Measurements from ENCODE around the gene TRAF5. TPM values are rescaled to one million over a fixed set of nuclear protein-coding genes. Genes with fewer than 3 reads are reported as not detected.

TRAF5 gene
- total RNA-seq, 1 experiment from 2014 or later: 8.8 TPM

DNA sequence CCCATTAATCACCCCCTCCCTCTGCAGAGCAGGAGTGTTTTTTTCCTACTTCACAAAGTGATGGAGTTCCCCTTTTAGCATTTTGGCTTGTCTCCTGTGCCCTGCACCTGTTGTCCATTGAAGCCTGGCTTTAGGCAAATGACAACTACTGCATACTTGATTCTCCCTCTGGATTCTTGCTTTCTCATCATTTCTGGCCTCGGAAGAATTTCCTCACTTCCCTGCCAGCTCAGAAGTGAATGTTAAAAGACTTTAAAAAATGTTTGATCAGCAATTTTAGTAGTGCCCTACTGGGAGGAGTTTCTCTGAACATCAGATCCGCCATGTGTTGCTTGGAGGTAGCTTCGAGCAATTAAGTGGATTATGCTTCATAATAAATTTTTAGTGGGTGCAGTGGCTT lies 39.4 kb upstream of the TRAF5 start:
- intact Hi-C loops (cut with micrococcal nuclease; ENCODE audit: unreplicated experiment): no loop called here
- no TSS peak for BruUV-seq (replicated peaks)
- H3K9me3 ChIP-seq: no peaks in the 10 kb centered on the region
- TF ChIP-seq, protein P1, sequence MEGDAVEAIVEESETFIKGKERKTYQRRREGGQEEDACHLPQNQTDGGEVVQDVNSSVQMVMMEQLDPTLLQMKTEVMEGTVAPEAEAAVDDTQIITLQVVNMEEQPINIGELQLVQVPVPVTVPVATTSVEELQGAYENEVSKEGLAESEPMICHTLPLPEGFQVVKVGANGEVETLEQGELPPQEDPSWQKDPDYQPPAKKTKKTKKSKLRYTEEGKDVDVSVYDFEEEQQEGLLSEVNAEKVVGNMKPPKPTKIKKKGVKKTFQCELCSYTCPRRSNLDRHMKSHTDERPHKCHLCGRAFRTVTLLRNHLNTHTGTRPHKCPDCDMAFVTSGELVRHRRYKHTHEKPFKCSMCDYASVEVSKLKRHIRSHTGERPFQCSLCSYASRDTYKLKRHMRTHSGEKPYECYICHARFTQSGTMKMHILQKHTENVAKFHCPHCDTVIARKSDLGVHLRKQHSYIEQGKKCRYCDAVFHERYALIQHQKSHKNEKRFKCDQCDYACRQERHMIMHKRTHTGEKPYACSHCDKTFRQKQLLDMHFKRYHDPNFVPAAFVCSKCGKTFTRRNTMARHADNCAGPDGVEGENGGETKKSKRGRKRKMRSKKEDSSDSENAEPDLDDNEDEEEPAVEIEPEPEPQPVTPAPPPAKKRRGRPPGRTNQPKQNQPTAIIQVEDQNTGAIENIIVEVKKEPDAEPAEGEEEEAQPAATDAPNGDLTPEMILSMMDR (IDR thresholded peaks at IDR 0.05; ENCODE audit: insufficient read depth in 1 of 2, low read depth in 1 of 2, low read length in 1 of 2, severe bottlenecking in 1 of 2, unreplicated experiment in 1 of 2): no peak
- CTCF ChIA-PET: no interaction called here
- no peak for DNase-seq
- H3K36me3 Mint-ChIP-seq (ENCODE audit: insufficient read depth, unreplicated experiment): peaks cover 42% of the 10 kb centered on the region
- no peak overlapping the region for H3K4me3 Mint-ChIP-seq (ENCODE audit: unreplicated experiment)
- no peaks in the 10 kb centered on the region for H3K27me3 Mint-ChIP-seq (ENCODE audit: insufficient read depth, unreplicated experiment)
- no peak overlapping the region for H3K4me3 ChIP-seq (ENCODE audit: low read depth, low read length)
- no peaks in the 10 kb centered on the region for H3K4me1 Mint-ChIP-seq (ENCODE audit: low read depth, unreplicated experiment)
- no peaks in the 10 kb centered on the region for H3K9me3 Mint-ChIP-seq (ENCODE audit: unreplicated experiment)
- peaks cover 2% of the 10 kb centered on the region; the same call in 1 of the 2 replicates for H3K36me3 ChIP-seq (ENCODE audit: control insufficient read depth, insufficient read depth, low read length)
- no peaks in the 10 kb centered on the region for H3K4me1 ChIP-seq
- POLR2A ChIA-PET: no interaction called here
- H3K27me3 ChIP-seq (replicated peaks; ENCODE audit: control insufficient read depth, insufficient read depth, low read length): no peaks in the 10 kb centered on the region
- H3K27ac Mint-ChIP-seq (ENCODE audit: unreplicated experiment): no peak overlapping the region

DNA sequence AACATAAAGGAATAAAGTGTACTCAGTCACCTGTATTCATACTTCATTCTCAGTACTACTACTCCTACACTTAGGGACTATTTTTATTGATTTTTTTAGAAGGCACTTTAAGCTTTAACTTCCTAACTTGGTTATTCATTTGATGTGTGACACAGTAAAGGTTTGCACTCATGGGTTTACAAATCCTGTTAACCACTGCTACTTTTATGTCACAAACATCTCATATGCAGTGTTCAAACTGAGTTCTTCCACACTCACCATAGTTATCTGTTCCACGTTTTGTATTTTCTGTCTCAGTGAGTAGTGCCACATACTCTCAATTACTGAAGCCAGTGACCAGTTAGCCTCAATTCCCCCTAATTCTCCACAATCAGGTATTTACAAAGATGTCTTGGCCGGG lies 34.2 kb upstream of the TRAF5 start:
- no peak overlapping the region for H3K27ac Mint-ChIP-seq (ENCODE audit: unreplicated experiment)
- Histone ChIP-seq H3K36me3 (ENCODE audit: control insufficient read depth, insufficient read depth, low read length) (no peaks in the 10 kb centered on the region), H3K4me3 (ENCODE audit: low read depth, low read length) (no peak overlapping the region), H3K27me3 (replicated peaks; ENCODE audit: control insufficient read depth, insufficient read depth, low read length) (no peaks in the 10 kb centered on the region), H3K9me3 (no peaks in the 10 kb centered on the region), H3K4me1 (no peaks in the 10 kb centered on the region)
- POLR2A ChIA-PET: no interaction called here
- H3K4me1 Mint-ChIP-seq (ENCODE audit: low read depth, unreplicated experiment): no peaks in the 10 kb centered on the region
- intact Hi-C loops (cut with micrococcal nuclease; ENCODE audit: unreplicated experiment): no loop called here
- CTCF ChIA-PET: no interaction called here
- no peaks in the 10 kb centered on the region for H3K9me3 Mint-ChIP-seq (ENCODE audit: unreplicated experiment)
- H3K27me3 Mint-ChIP-seq (ENCODE audit: insufficient read depth, unreplicated experiment): no peaks in the 10 kb centered on the region
- no peak for DNase-seq
- BruUV-seq (replicated peaks): no TSS peak
- H3K36me3 Mint-ChIP-seq (ENCODE audit: insufficient read depth, unreplicated experiment): peaks cover 33% of the 10 kb centered on the region
- no peak overlapping the region for H3K4me3 Mint-ChIP-seq (ENCODE audit: unreplicated experiment)
- TF ChIP-seq, protein P1 (IDR thresholded peaks at IDR 0.05; ENCODE audit: insufficient read depth in 1 of 2, low read depth in 1 of 2, low read length in 1 of 2, severe bottlenecking in 1 of 2, unreplicated experiment in 1 of 2): no peak

DNA sequence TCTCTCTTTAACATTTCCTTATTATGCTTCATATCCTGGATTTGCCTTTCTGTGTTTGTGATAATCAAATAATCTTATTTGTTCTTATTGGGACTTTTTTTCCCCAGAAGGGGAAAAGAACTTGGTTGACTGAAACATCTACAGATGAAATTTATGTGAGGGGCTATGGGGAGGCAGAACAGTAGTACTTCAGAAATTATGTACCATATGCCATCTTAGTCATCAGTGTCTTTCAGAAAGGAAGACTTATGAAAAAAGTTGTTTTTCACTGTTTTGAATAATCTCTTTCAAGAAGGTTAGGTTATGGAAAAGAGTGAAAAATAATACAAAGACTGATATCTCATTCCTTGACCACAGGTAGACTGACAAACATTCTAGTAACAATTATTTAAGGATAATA lies 30.2 kb upstream of the TRAF5 start:
- TF ChIP-seq, protein P1 (IDR thresholded peaks at IDR 0.05; ENCODE audit: insufficient read depth in 1 of 2, low read depth in 1 of 2, low read length in 1 of 2, severe bottlenecking in 1 of 2, unreplicated experiment in 1 of 2): no peak
- CTCF ChIA-PET: no interaction called here

More for the DNA sequence above, 30.2 kb upstream of the TRAF5 start:
- intact Hi-C loops (cut with micrococcal nuclease; ENCODE audit: unreplicated experiment): no loop called here
- H3K4me1 Mint-ChIP-seq (ENCODE audit: low read depth, unreplicated experiment): no peaks in the 10 kb centered on the region
- BruUV-seq (replicated peaks): no TSS peak
- no peaks in the 10 kb centered on the region for H3K27me3 Mint-ChIP-seq (ENCODE audit: insufficient read depth, unreplicated experiment)
- Histone ChIP-seq H3K27me3 (replicated peaks; ENCODE audit: control insufficient read depth, insufficient read depth, low read length) (no peaks in the 10 kb centered on the region), H3K4me3 (ENCODE audit: low read depth, low read length) (no peak overlapping the region), H3K4me1 (no peaks in the 10 kb centered on the region), H3K36me3 (ENCODE audit: control insufficient read depth, insufficient read depth, low read length) (no peaks in the 10 kb centered on the region), H3K9me3 (no peaks in the 10 kb centered on the region)
- peaks cover 23% of the 10 kb centered on the region for H3K36me3 Mint-ChIP-seq (ENCODE audit: insufficient read depth, unreplicated experiment)
- no peak overlapping the region for H3K4me3 Mint-ChIP-seq (ENCODE audit: unreplicated experiment)
- H3K27ac Mint-ChIP-seq (ENCODE audit: unreplicated experiment): no peak overlapping the region
- H3K9me3 Mint-ChIP-seq (ENCODE audit: unreplicated experiment): no peaks in the 10 kb centered on the region
- no peak for DNase-seq
- POLR2A ChIA-PET: no interaction called here

Data from Caco-2 (cell line).